IMR-90 (cell line): ENCODE measurements around the gene UBA52. TPM values are rescaled to one million over a fixed set of nuclear protein-coding genes. Genes with fewer than 3 reads are reported as not detected.

Source experiments
- ATAC-seq: fragments of 200-7000 bp; cut with Tn5 transposase; 2 replicates; pipeline ENCODE4 v1.9.1; 2020; ENCODE audit warnings: low read depth, mild to moderate bottlenecking, moderate library complexity
- BruUV-seq: library from RNA; stranded (reverse); fragments of 400-500 nt; replicated peaks from 2 replicates; lab custom pipeline; 2021; lab: Mats Ljungman, UMichigan
- CTCF ChIA-PET: fragments of 300-600 bp; formaldehyde crosslinking; extraction: SDS; loops from one replicate; lab custom pipeline; 2021; ENCODE audit warnings: antibody characterized with exemption; lab: Yijun Ruan, JAX
- POLR2A ChIA-PET: fragments of 300-600 bp; sonication (Branson Sonifier 250); formaldehyde crosslinking; loops from one replicate; lab custom pipeline; 2022; ENCODE audit warnings: antibody characterized with exemption; ENCODE audit not compliant: unreplicated experiment; lab: Charles Lee
- DNase-seq: peaks from one replicate; pipeline ENCODE4 v3.0.0; 2013
- H2AFZ ChIP-seq: replicated peaks from 2 replicates; pipeline ENCODE3; 2013; ENCODE audit warnings: low read length, mild to moderate bottlenecking; ENCODE audit not compliant: poor library complexity
- H2AK5ac ChIP-seq: 2 replicates; pipeline ENCODE4 v1.6.1; 2013; ENCODE audit warnings: low read depth, low read length, inconsistent platforms
- H2AK9ac ChIP-seq: replicated peaks from 2 replicates; pipeline ENCODE3; 2013; ENCODE audit warnings: mild to moderate bottlenecking, low read depth, low read length, moderate library complexity; ENCODE audit not compliant: poor library complexity
- H2BK120ac ChIP-seq: 2 replicates; pipeline ENCODE4 v1.6.1; 2013; ENCODE audit warnings: low read depth, low read length, inconsistent platforms
- H2BK15ac ChIP-seq: 3 replicates; pipeline ENCODE4 v1.6.1; 2013; ENCODE audit warnings: low read depth, low read length, inconsistent platforms
- H2BK20ac ChIP-seq: 2 replicates; pipeline ENCODE4 v1.6.1; 2013; ENCODE audit warnings: low read depth, mild to moderate bottlenecking, inconsistent platforms, low read length, moderate library complexity
- H2BK5ac ChIP-seq: 2 replicates; pipeline ENCODE4 v1.6.1; 2013; ENCODE audit warnings: mild to moderate bottlenecking, low read depth, low read length, inconsistent platforms; ENCODE audit not compliant: poor library complexity, severe bottlenecking
- H3K14ac ChIP-seq: replicated peaks from 2 replicates; pipeline ENCODE4 v1.6.1; 2013; ENCODE audit warnings: low read depth, low read length, inconsistent platforms
- H3K18ac ChIP-seq: 2 replicates; pipeline ENCODE4 v1.6.1; 2013; ENCODE audit warnings: low read depth, low read length, control low read depth
- H3K23ac ChIP-seq: 2 replicates; pipeline ENCODE4 v1.6.1; 2013; ENCODE audit warnings: low read depth, low read length, inconsistent platforms
- H3K27ac ChIP-seq: 2 replicates; pipeline ENCODE4 v1.5.1; 2013; ENCODE audit warnings: mild to moderate bottlenecking, control low read depth, low read length; ENCODE audit not compliant: insufficient read depth
- H3K27me3 ChIP-seq: 2 replicates; pipeline ENCODE4 v1.6.1; 2013; ENCODE audit warnings: low read length; ENCODE audit not compliant: control insufficient read depth, insufficient read depth
- H3K36me3 ChIP-seq: 2 replicates; pipeline ENCODE4 v1.6.1; 2013; ENCODE audit warnings: low read length, mixed read lengths; ENCODE audit not compliant: control insufficient read depth, insufficient read depth
- H3K4ac ChIP-seq: 2 replicates; pipeline ENCODE4 v1.6.1; 2013; ENCODE audit warnings: low read depth, low read length, inconsistent platforms
- H3K4me1 ChIP-seq: 2 replicates; pipeline ENCODE4 v1.6.1; 2013; ENCODE audit warnings: low read length, mixed read lengths; ENCODE audit not compliant: control insufficient read depth, insufficient read depth
- H3K4me2 ChIP-seq: 2 replicates; pipeline ENCODE4 v1.6.1; 2013; ENCODE audit warnings: low read depth, mild to moderate bottlenecking, control low read depth, low read length, moderate library complexity
- H3K4me3 ChIP-seq: 2 replicates; pipeline ENCODE4 v1.5.1; 2013; ENCODE audit warnings: low read depth, mild to moderate bottlenecking, control low read depth, low read length, moderate library complexity; ENCODE audit not compliant: insufficient read depth
- H3K56ac ChIP-seq: 2 replicates; pipeline ENCODE4 v1.6.1; 2013; ENCODE audit warnings: low read length, inconsistent platforms; ENCODE audit not compliant: insufficient read depth; ENCODE audit errors: extremely low read depth
- H3K79me1 ChIP-seq, 2 experiments: 2 replicates each; pipeline ENCODE4 v1.6.1; 2013; ENCODE audit warnings: low read length in 2 of 2, inconsistent platforms in 1 of 2, low read depth in 1 of 2
- H3K9ac ChIP-seq: 2 replicates; pipeline ENCODE4 v1.6.1; 2013; ENCODE audit warnings: low read depth, low read length, control low read depth
- H3K9me1 ChIP-seq: 2 replicates; pipeline ENCODE4 v1.6.1; 2013; ENCODE audit warnings: low read length, inconsistent platforms; ENCODE audit not compliant: insufficient read depth
- H3K9me3 ChIP-seq: 2 replicates; pipeline ENCODE4 v1.6.1; 2013; ENCODE audit warnings: low read length; ENCODE audit not compliant: control insufficient read depth, insufficient read depth
- H4K20me1 ChIP-seq: 2 replicates; pipeline ENCODE4 v1.6.1; 2013; ENCODE audit warnings: low read length, inconsistent platforms; ENCODE audit not compliant: insufficient read depth
- H4K5ac ChIP-seq: 2 replicates; pipeline ENCODE4 v1.6.1; 2013; ENCODE audit warnings: mild to moderate bottlenecking, low read depth, low read length, control low read depth
- H4K8ac ChIP-seq, 2 experiments: 2 replicates each; pipeline ENCODE4 v1.6.1; 2013; ENCODE audit warnings: low read depth in 2 of 2, low read length in 2 of 2, control low read depth in 1 of 2, inconsistent platforms in 1 of 2
- H4K91ac ChIP-seq: 2 replicates; pipeline ENCODE4 v1.6.1; 2013; ENCODE audit warnings: low read depth, low read length, inconsistent platforms; ENCODE audit not compliant: insufficient read depth
- FOS ChIP-seq: fragments of 150-350 bp; IDR thresholded peaks from 2 replicates; pipeline ENCODE4 v1.6.1; 2016; ENCODE audit warnings: low read depth, low read length
- MAFK ChIP-seq: IDR thresholded peaks from 2 replicates; pipeline ENCODE4 v1.6.1; 2012; ENCODE audit warnings: low read depth, low read length, improper control_type of control experiment
- NFE2L2 ChIP-seq: fragments of 150-350 bp; IDR thresholded peaks from 2 replicates; pipeline ENCODE4 v1.6.1; 2016; ENCODE audit warnings: low read depth, mild to moderate bottlenecking, low read length
- POLR2A ChIP-seq: IDR thresholded peaks from 2 replicates; pipeline ENCODE4 v1.6.1; 2012; ENCODE audit warnings: mild to moderate bottlenecking, low read depth, low read length
- WGBS, 2 experiments: methylation state at CpG; one replicate each; pipeline versions ENCODE4 v1.1.5 to v1.1.7; 2013; ENCODE audit warnings: missing lambda C conversion rate in 2 of 2; ENCODE audit not compliant: insufficient read length in 1 of 2; ENCODE audit errors: extremely low coverage in 2 of 2; 5-methylcytosine and 5-hydroxymethylcytosine counted together
- dilution Hi-C: fragments of 300-500 bp; cut with HindIII; formaldehyde crosslinking; loops from one replicate; pipeline ENCODE4 v1.14.3; 2018; ENCODE audit warnings: low sequenced_read_pairs; ENCODE audit not compliant: unreplicated experiment
- in situ Hi-C: fragments of 300-500 bp; cut with MboI; formaldehyde crosslinking; loops from 3 replicates; pipeline ENCODE4 v1.14.3; 2019; ENCODE audit warnings: low sequenced_read_pairs, inconsistent platforms, mixed read lengths
- intact Hi-C: fragments of 100-400 bp; cut with micrococcal nuclease; formaldehyde crosslinking; loops from 2 replicates; pipeline ENCODE4 v1.10.0; 2022
- polyA plus RNA-seq, 3 experiments: library from polyadenylated mRNA; depleted of rRNA; stranded (reverse); fragments of >200 nt; gene quantifications; 2 replicates each; pipeline ENCODE4 v1.2.3, GENCODE V29; 2012; ENCODE audit warnings: low replicate concordance in 1 of 3
- total RNA-seq: library from RNA; depleted of rRNA; stranded (reverse); fragments of >200 nt; gene quantifications from 2 replicates; pipeline ENCODE4 v1.2.3, GENCODE V29; 2012
- TF ChIP-seq, protein P1 (sequence below): fragments of 150-350 bp; IDR thresholded peaks from 2 replicates; pipeline ENCODE4 v1.6.1; 2016; ENCODE audit warnings: low read depth, mild to moderate bottlenecking, low read length, moderate library complexity, borderline replicate concordance

UBA52 gene
- total and polyA plus RNA-seq, 2 of the 4 experiments (the other 2 are of a cell fraction): 1,030 to 3,008 TPM

DNA sequence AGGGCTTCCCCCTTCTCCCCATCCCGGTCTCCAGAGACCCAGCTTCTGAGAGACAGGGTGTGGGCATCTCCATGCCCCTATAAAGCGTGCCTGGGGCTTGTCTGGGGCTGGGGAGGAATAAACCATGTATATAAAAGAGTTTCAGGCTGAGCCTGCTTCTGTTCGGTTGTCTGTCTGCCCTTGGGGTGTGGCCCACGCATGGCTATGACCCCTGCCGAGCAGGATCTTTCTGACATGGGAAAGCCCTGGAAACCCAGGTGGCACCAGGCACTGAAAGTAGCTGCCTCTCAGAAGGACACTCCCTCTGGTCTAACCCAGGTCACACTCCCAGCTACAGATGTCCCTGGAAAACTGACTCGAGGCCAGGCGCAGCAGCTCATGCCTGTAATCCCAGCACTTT lies 49.2 kb downstream of the UBA52 start:
- no peak overlapping the region for H3K9ac ChIP-seq
- WGBS, 2 experiments: no CpG with 5 or more reads among the region's 7 CpGs
- H3K4me1 ChIP-seq: no peaks in the 10 kb centered on the region
- H4K8ac ChIP-seq: no peak overlapping the region
- H3K9me1 ChIP-seq: no peaks in the 10 kb centered on the region
- H3K23ac ChIP-seq: no peak overlapping the region
- H4K20me1 ChIP-seq: no peaks in the 10 kb centered on the region
- H3K56ac ChIP-seq: no peak overlapping the region
- TF ChIP-seq POLR2A: no peak
- TF ChIP-seq, protein P1, sequence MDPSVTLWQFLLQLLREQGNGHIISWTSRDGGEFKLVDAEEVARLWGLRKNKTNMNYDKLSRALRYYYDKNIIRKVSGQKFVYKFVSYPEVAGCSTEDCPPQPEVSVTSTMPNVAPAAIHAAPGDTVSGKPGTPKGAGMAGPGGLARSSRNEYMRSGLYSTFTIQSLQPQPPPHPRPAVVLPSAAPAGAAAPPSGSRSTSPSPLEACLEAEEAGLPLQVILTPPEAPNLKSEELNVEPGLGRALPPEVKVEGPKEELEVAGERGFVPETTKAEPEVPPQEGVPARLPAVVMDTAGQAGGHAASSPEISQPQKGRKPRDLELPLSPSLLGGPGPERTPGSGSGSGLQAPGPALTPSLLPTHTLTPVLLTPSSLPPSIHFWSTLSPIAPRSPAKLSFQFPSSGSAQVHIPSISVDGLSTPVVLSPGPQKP: no peak
- no peak for TF ChIP-seq MAFK
- no peak for TF ChIP-seq FOS
- TF ChIP-seq NFE2L2: no peak
- peaks cover 4% of the 10 kb centered on the region; the same call in 1 of the 2 replicates for H3K9me3 ChIP-seq
- H3K36me3 ChIP-seq: no peaks in the 10 kb centered on the region
- no peak overlapping the region for H3K4me3 ChIP-seq
- no peak for ATAC-seq
- H2AFZ ChIP-seq: no peak overlapping the region
- no peak overlapping the region for H2BK20ac ChIP-seq
- no peak overlapping the region for H4K5ac ChIP-seq
- H2BK15ac ChIP-seq: no peak overlapping the region
- no peak overlapping the region for H2AK5ac ChIP-seq
- H3K14ac ChIP-seq: no peak overlapping the region
- no peak overlapping the region for H2BK5ac ChIP-seq
- no peak overlapping the region for H2BK120ac ChIP-seq
- intact Hi-C loops: no loop called here
- in situ Hi-C loops: no loop called here
- H4K91ac ChIP-seq: no peak overlapping the region
- BruUV-seq: no TSS peak
- no peak overlapping the region for H3K4ac ChIP-seq
- no peaks in the 10 kb centered on the region for H3K79me1 ChIP-seq
- H3K18ac ChIP-seq: no peak overlapping the region
- ChIA-PET CTCF (no interaction called here), POLR2A (no interaction called here)
- H2AK9ac ChIP-seq: no peak overlapping the region
- no peak overlapping the region for H3K4me2 ChIP-seq
- dilution Hi-C loops: no loop called here
- DNase-seq: no peak
- H3K27me3 ChIP-seq: peaks cover 9% of the 10 kb centered on the region
- H3K27ac ChIP-seq: no peak overlapping the region
